HCT116 (cell line): ENCODE data around the gene IFIT5.

ENCODE experiments used
- EGR1 ChIP-seq: IDR thresholded peaks from 2 replicates; pipeline ENCODE4 v1.6.1; 2012; ENCODE audit warnings: low read depth
- EZH2 ChIP-seq: fragments of 200-600 bp; sonication (generic); IDR thresholded peaks from 2 replicates; pipeline ENCODE4 v1.6.1; 2017; ENCODE audit warnings: antibody characterized with exemption, mixed run types
- JUND ChIP-seq: IDR thresholded peaks from 2 replicates; pipeline ENCODE4 v1.6.1; 2012
- POLR2A ChIP-seq: IDR thresholded peaks from 2 replicates; pipeline ENCODE4 v1.7.0; 2011; ENCODE audit warnings: borderline replicate concordance; ENCODE audit not compliant: insufficient read depth, insufficient read length; ENCODE audit errors: extremely low read depth
- SIN3A ChIP-seq: IDR thresholded peaks from 2 replicates; pipeline ENCODE4 v1.6.1; 2012; ENCODE audit warnings: low read depth
- SP1 ChIP-seq: IDR thresholded peaks from 2 replicates; pipeline ENCODE4 v1.6.1; 2012; ENCODE audit warnings: low read depth
- TCF7L2 ChIP-seq: IDR thresholded peaks from 2 replicates; pipeline ENCODE4 v1.7.0; 2011; ENCODE audit warnings: borderline replicate concordance, inconsistent platforms; ENCODE audit not compliant: insufficient read depth, insufficient read length; ENCODE audit errors: extremely low read depth
- TF ChIP-seq, protein P1 (sequence below), 3 experiments: fragments of 200-600 bp in 1 of 3; sonication (generic) in 1 of 3; IDR thresholded peaks in 2 of 3; conservative IDR thresholded peaks in 1 of 3; 2 replicates each; pipeline ENCODE4 v1.5.1; 2012 to 2017; ENCODE audit warnings: low read depth in 2 of 3, low read length in 2 of 3, antibody characterized with exemption in 1 of 3, borderline replicate concordance in 1 of 3, control low read depth in 1 of 3, mild to moderate bottlenecking in 1 of 3, mixed read lengths in 1 of 3, mixed run types in 1 of 3, moderate library complexity in 1 of 3; ENCODE audit not compliant: insufficient read depth in 1 of 3
- TF ChIP-seq, protein P2 (sequence below): IDR thresholded peaks from 2 replicates; pipeline ENCODE4 v1.6.1; 2012
- TF ChIP-seq, protein P3 (sequence below): IDR thresholded peaks from 2 replicates; pipeline ENCODE4 v1.6.1; 2011; ENCODE audit warnings: mild to moderate bottlenecking, low read length, moderate library complexity; ENCODE audit not compliant: insufficient replicate concordance; ENCODE audit errors: extremely low read depth

DNA sequence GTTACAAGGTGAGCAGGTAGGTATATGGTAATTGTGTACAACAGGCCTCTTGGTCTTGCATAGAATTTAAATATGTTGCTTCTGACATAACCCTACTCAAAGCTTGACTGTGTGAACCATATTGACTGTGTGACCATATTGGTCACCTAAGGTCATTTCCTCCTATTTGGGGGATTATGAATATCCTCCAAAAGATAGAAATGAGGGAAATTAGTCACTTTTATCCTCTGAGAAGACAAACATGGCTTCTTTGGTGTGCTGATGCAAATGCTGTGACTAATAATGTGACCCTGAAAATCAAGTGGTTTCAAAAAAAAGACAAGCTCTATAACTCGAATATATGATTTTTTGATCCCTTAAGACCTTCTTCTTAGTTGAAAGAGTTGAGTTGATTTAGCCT, 27.9 kb downstream of the IFIT5 start:
- TF ChIP-seq POLR2A, result no peak
- TF ChIP-seq, protein P1, sequence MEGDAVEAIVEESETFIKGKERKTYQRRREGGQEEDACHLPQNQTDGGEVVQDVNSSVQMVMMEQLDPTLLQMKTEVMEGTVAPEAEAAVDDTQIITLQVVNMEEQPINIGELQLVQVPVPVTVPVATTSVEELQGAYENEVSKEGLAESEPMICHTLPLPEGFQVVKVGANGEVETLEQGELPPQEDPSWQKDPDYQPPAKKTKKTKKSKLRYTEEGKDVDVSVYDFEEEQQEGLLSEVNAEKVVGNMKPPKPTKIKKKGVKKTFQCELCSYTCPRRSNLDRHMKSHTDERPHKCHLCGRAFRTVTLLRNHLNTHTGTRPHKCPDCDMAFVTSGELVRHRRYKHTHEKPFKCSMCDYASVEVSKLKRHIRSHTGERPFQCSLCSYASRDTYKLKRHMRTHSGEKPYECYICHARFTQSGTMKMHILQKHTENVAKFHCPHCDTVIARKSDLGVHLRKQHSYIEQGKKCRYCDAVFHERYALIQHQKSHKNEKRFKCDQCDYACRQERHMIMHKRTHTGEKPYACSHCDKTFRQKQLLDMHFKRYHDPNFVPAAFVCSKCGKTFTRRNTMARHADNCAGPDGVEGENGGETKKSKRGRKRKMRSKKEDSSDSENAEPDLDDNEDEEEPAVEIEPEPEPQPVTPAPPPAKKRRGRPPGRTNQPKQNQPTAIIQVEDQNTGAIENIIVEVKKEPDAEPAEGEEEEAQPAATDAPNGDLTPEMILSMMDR (IDR thresholded peaks at IDR 0.05 in 2 of 3, conservative IDR thresholded peaks at IDR 0.05 in 1 of 3; ENCODE audit: borderline replicate concordance in 1 of 3, insufficient read depth in 1 of 3, low read depth in 2 of 3, low read length in 2 of 3), result no peak
- no peak for TF ChIP-seq EZH2
- TF ChIP-seq SIN3A, result no peak
- TF ChIP-seq TCF7L2, result no peak
- no peak for TF ChIP-seq EGR1
- TF ChIP-seq, protein P2, sequence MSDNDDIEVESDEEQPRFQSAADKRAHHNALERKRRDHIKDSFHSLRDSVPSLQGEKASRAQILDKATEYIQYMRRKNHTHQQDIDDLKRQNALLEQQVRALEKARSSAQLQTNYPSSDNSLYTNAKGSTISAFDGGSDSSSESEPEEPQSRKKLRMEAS, result no peak
- TF ChIP-seq JUND, result no peak
- no peak for TF ChIP-seq SP1
- TF ChIP-seq, protein P3, sequence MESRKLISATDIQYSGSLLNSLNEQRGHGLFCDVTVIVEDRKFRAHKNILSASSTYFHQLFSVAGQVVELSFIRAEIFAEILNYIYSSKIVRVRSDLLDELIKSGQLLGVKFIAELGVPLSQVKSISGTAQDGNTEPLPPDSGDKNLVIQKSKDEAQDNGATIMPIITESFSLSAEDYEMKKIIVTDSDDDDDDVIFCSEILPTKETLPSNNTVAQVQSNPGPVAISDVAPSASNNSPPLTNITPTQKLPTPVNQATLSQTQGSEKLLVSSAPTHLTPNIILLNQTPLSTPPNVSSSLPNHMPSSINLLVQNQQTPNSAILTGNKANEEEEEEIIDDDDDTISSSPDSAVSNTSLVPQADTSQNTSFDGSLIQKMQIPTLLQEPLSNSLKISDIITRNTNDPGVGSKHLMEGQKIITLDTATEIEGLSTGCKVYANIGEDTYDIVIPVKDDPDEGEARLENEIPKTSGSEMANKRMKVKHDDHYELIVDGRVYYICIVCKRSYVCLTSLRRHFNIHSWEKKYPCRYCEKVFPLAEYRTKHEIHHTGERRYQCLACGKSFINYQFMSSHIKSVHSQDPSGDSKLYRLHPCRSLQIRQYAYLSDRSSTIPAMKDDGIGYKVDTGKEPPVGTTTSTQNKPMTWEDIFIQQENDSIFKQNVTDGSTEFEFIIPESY, result no peak
